Activated CD4-positive, alpha-beta T cell treated with anti-CD3 and anti-CD28 coated beads, Interleukin-2, amount 50 U/mL, for 48 hours (primary cell): ENCODE data around the gene CRTC2.
"Not testable (repeated sequence)": the region's sequence is repeated elsewhere in the genome, so short reads cannot be mapped to it uniquely, and the experiment has no call there.

Source experiments
- DNase-seq, 2 experiments: peaks; one replicate each; pipeline ENCODE4 v3.0.0-alpha.2; 2020

The CRTC2 gene, protein sequence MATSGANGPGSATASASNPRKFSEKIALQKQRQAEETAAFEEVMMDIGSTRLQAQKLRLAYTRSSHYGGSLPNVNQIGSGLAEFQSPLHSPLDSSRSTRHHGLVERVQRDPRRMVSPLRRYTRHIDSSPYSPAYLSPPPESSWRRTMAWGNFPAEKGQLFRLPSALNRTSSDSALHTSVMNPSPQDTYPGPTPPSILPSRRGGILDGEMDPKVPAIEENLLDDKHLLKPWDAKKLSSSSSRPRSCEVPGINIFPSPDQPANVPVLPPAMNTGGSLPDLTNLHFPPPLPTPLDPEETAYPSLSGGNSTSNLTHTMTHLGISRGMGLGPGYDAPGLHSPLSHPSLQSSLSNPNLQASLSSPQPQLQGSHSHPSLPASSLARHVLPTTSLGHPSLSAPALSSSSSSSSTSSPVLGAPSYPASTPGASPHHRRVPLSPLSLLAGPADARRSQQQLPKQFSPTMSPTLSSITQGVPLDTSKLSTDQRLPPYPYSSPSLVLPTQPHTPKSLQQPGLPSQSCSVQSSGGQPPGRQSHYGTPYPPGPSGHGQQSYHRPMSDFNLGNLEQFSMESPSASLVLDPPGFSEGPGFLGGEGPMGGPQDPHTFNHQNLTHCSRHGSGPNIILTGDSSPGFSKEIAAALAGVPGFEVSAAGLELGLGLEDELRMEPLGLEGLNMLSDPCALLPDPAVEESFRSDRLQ

DNA sequence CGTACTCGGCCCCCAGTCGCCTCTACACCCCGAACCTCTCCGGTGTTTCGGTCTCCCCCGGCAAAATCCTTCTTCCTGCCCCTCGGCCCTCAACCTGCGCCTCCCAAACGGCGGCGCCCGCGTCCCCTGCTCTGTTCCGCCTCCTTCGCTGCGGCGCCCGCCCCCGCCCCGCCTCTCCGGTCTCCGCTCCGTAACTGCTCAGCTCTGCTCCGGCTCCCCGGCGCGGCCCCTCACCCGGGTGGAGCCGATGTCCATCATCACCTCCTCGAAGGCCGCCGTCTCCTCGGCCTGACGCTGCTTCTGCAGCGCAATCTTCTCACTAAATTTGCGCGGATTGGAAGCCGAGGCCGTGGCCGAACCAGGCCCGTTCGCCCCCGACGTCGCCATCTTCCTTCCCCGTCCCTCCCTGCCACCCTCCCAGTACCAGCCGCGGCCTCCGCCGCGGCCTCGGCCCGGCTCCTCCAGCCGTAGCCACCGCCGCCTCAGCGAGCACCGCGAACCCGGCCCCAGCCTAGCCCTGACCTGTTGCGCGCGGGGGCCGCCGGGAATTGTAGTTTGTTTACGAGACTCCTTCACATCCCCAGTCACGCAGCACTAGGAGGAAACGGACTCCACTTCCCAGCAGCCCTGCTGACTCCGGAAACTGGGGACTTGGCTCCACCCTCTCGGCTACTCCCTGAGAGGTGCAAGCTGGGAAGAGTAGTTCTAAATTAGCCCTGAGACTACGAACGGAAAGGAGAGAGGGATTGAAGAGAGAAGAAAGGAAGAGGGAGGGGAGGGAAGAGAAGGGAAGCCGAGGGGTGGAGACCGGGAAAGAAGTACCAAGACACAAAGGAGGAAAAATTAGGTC, at the start of gene CRTC2:
Gene CRTC2 (minus strand): TSS at position 502 of the 850 bp plus-strand sequence. CDS start 115 bp downstream, at position 387.
- peak; percentile 98 for DNase-seq

DNA sequence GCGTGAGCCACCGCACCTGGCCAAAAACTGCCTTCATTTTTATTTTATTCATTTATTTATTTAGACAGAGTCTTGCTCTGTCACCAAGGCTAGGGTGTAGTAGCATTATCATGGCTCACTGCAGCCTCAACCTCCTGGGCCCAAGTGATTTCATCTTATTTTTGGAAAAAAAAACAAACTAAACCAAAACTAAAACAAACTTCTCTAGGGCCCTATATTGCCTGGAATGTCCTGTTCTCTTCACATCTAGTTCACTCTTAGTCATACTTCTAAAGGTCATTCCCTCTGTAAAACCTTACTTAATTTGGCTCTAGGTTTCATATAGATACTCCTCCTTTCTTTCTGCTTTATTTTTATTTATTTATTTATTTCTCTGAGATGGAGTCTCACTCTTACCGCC, 47.7 kb upstream of the CRTC2 start:
- no peak for DNase-seq

- no peak for DNase-seq
These were observed 42.0 kb upstream of the CRTC2 start for GRCh38 chr1:154000420-154000819.

- not testable (repeated sequence) for DNase-seq
These were observed 38.5 kb upstream of the CRTC2 start for GRCh38 chr1:153996882-153997281.

DNA sequence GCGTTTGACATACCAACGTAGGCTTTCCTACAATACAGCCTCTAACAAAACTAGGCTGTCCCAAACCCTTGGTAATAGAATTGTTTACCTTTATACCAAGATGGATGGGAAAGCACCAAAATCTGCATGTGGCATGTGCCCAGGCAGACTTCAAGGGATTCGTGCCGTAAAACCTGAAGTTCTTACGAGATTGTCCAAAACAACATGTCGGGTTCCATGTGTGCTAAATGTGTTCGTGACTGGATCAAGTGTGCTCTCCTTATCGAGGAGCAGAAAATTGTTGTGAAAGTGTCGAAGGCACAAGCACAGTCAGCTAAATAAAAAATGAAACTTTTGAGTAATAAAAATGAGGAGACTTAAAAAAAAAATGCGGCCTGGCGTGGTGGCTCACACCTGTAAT, 37.2 kb upstream of the CRTC2 start:
- no peak for DNase-seq

- no peak for DNase-seq
These were observed 36.8 kb upstream of the CRTC2 start for GRCh38 chr1:153995202-153995601.

GRCh38 chr1:153991806-153992205, 33.4 kb upstream of the CRTC2 start:
- no peak for DNase-seq

DNA sequence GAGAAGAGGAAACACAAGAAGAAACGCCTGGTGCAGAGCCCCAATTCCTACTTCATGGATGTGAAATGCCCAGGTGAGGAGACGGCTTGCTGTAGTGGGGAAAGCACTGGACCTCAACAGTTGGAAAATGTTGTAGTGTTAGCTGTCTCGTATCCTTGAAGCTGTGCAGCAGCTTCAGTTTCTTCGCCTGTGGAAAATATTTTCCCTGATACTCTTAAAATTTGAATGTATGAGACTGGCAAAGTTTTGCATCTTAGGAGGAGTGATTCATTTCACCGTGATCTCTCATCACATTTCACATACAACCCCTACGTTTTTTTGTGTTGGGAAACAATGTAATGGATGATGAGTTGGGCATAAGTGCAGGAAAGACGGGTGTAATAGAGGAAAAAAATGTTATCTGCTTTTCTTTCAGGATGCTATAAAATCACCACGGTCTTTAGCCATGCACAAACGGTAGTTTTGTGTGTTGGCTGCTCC, 32.8 kb upstream of the CRTC2 start:
- DNase-seq: no peak

GRCh38 chr1:153990468-153991150, 32.2 kb upstream of the CRTC2 start, which contains the start of gene RPS27:
Gene RPS27, plus strand, starts transcription at chr1:153990762. Its CDS starts 35 bp downstream, at chr1:153990797.
- peak; percentile 79 to 86 for DNase-seq

DNA sequence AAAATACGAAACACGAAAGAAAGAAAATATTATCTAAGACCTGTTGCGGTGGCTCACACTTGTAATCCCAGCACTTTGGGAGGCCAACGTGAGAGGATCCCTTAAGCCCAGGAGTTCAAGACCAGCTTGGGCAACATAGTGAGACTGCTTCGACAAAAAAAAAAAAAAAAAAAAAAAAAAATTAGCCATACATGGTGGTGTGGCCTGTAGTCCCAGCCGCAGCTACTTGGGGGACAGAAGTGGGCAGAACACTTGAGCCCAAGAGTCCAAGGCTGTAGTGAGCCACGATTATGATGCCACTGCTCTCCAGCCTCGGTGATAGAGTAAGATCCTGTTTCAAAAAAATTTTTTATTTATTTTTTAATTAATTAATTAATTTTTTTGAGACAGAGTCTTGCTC, 29.2 kb upstream of the CRTC2 start:
- DNase-seq: no peak

- DNase-seq: no peak
These were observed 27.7 kb upstream of the CRTC2 start, which contains the start of gene RAB13 for GRCh38 chr1:153985941-153986761. Gene RAB13, minus strand, starts transcription at chr1:153986339. Its CDS starts 103 bp downstream, at chr1:153986236.

GRCh38 chr1:153985341-153985912, 27.0 kb upstream of the CRTC2 start:
- peak; percentile 49 to 60 for DNase-seq

GRCh38 chr1:153984123-153984894, 25.9 kb upstream of the CRTC2 start:
- no peak for DNase-seq

DNA sequence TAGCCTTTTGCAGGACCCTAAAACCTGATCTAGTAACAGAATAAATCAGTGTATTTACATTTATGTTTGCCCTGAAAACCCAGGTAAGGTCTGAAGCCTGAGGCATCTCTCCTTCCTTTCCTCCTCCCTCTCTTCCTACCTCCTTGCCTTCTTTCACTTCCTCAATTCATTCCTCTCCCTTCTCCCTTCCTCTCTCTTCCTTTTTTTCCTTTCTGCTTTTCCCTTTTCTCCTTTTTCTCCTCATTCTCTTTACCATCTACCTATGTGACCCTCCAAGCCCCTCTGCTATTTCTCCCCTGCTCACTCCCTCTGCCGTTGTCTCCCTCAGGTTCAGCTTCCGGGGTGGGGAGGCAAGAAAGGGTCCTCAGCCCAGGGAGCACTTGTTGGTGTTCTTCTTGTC, 23.3 kb upstream of the CRTC2 start:
- not testable (repeated sequence) for DNase-seq

GRCh38 chr1:153979091-153979490, 20.7 kb upstream of the CRTC2 start:
- not testable (repeated sequence) for DNase-seq

GRCh38 chr1:153978274-153978909, 20.0 kb upstream of the CRTC2 start:
- DNase-seq: no peak

- peak; percentile 86 to 90 for DNase-seq
These were observed 19.1 kb upstream of the CRTC2 start, which contains the start of gene JTB for GRCh38 chr1:153977250-153978240. Gene JTB, minus strand, starts transcription at chr1:153977674. Its CDS starts 422 bp downstream, at chr1:153977252.

DNA sequence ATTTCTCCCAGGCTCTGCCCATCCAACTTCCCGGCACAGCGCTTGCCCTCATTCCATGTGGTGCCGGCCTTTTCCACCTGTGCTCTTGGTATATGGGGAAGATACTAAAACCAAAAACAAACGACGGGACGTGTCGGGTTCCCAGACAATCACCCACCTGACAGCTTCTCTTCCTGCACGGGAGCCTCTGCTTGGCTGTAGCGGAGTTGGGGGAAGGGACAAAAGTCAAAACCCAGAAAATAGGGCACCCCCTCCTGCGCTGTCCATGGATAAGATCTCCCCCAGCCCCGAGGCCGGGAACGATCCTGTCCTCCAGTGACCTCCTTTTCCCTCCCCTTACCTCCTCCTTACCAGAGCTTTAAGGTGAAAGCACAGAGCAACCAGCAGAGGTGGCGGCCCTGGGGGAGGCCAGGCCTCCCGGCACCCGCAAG, 18.4 kb upstream of the CRTC2 start:
- DNase-seq: no peak
